Hippocampal formation (tissue), 2 donors: ENCODE measurements around the gene WWC2.

ENCODE experiments used
- DNase-seq, 2 donors: peaks; one replicate each; lab custom pipeline; 2025; lab: John Stamatoyannopoulos, UW

Gene WWC2

DNA sequence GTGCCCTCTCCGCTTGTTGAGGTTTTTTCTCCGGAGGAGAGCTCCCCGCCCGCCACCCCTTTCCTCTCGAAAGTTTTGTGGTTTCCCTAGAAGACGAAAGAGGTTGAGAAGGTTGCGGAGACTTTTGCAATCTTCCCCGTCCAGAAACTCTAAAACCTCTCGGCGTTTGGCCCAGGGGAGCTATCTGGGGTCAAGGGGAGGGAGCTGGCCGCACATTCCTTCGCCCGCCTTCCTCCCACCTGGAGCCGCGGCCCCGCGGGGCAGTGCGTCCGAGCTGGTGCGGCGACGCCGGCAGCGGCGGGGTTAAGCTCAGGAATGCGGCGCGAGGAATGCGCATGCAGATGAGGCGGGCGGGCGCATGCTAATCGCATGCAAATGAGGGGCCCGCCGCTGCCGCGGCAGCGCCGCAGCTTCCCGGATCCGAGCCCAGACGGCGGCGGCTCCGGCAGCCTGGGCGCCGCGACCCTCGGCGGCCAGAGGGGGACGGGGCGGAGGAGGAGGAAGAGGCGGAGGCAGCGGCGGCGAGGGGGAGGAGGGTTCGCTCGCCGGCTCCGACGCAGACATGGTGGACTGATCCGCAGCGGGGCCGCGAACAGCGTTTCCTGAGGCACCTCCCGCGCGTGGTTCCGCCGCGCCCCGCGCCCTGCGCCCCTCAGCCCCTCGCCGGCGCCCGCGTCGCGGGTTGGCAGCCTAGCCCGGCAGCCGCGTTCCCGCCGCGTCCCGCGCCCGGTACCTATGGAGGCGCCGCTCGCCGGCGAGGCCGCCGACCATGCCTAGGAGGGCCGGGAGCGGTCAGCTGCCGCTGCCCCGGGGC, at the start of gene WWC2:
WWC2 (plus strand) TSS at position 535 of the 814 bp plus-strand sequence; CDS start at position 770, 235 bp downstream.
- peak; percentile 69 to 72 for DNase-seq

DNA sequence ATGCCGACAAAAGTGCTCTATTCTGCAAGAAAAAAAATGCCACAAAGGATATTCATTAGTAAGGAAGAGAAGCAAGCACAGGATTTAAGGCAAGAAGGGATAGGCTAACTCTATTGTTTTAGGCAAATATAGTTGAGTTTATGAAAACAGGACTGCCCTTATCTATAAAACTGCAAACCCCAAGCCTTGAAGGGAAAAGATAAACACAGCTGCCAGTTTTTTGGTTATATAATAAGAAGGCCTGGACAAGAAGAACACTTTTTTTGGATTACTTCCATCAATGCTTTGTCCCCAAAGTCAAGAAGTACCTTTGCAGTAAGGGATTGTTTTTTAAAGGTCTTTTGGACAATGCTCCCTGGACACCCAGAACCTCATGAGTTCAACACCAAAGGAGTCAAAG, 45.4 kb upstream of the WWC2 start:
- DNase-seq, result no peak

DNA sequence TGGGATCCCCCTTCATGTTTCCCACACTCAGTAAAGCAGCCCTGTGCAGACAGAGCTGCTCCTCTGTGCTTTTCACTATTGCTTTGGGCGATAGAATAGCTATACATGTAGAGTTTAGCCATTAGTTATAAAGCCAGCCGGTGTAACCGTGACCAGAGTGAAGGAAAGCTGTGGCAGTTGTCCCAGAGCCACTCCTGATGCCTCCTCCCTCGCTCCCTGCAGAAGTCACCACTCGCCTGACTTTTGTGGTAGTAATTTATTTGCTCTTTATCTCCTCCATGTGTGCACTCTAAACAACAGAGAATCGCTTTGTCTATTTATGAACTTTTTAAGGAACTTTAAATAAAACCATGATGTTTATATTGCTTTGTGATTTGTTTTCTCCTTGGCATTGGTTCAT, 41.8 kb upstream of the WWC2 start:
- DNase-seq, result no peak

DNA sequence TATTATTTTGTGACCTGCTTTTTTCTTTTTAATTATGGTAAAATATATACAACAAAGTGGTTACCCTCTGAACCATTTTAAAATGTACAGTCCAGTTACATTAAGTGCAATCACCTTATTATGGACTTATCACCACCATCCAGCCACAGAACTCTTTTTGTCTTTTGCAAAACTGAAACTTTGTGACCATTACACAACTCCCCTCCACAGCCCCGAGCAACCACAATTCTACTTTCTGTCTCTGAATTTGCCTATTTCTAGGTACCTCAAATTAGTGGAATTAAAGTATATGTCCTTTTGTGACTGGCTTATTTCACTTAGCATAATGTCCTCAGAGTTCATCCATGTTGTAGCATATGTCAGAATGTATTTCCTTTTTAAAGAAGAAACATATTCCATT, 39.3 kb upstream of the WWC2 start:
- no peak for DNase-seq

DNA sequence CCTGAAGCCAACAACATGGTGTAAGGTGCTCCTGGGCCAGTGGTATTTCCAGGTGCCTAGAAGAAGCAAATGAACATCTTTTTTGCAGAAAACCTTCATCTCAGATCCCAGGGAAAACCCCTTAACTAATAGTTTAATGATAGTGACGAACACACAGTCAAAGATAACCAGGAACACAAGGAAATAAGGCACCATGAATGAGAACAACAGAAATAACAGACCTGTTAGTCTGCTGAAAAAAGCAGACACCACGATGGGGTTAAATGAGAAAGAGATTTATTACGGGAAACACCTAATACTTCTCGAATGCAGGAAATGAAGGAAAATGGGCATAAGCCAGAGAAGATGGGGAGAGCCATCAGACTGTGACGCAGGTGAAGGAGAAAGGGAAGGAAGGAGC, 30.6 kb upstream of the WWC2 start:
- no peak for DNase-seq

DNA sequence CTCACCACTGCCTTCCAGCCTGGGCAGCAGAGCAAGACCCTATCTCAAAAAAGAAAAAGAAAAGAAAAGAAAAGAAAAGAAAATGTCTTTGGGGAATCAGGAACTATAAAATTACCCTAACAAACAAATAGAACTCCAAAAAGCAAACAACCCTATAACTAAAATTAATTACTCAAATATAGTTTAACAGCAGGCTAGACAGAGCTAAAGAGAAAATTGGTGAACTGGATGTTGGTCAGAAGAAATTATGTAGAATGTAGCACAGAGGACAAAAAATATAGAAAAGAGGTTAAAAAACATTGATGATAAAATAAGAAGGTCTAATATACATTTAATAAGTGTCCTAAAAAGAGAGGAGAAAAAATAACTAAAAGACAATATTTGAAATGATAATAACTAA, 27.8 kb upstream of the WWC2 start:
- DNase-seq, result no peak

DNA sequence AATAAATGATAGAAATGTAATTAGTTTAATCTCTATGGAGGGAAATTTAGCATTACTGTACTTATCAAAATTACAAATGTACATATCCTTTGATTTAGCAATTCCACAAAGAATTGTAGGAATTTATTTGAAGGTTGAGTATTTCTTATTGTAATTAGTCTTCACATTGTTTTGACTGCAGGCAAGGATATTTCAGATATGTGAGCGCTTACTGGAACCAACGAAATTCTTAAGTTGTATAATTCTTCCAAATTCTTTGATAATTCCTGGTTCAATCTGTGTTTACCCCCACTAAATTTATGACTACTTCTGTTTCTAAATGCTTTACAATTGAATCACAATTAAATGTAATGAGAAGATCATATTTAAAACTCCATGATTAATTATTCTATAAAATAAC, 26.9 kb upstream of the WWC2 start:
- DNase-seq, result no peak

DNA sequence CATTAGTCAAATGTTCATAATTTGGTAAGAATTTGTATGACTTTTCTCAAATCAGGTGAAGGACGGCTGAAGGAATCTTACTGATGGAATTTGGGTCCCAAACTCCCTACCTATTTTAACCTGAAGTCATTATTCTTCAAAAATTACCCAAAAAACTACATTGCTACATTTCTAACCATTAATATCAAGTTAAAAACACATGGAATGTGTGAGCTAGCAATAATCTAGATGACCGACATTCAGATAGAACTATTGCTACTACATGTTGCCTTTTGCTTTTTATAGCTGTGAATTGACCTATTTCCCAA, 25.3 kb upstream of the WWC2 start:
- DNase-seq, result no peak

DNA sequence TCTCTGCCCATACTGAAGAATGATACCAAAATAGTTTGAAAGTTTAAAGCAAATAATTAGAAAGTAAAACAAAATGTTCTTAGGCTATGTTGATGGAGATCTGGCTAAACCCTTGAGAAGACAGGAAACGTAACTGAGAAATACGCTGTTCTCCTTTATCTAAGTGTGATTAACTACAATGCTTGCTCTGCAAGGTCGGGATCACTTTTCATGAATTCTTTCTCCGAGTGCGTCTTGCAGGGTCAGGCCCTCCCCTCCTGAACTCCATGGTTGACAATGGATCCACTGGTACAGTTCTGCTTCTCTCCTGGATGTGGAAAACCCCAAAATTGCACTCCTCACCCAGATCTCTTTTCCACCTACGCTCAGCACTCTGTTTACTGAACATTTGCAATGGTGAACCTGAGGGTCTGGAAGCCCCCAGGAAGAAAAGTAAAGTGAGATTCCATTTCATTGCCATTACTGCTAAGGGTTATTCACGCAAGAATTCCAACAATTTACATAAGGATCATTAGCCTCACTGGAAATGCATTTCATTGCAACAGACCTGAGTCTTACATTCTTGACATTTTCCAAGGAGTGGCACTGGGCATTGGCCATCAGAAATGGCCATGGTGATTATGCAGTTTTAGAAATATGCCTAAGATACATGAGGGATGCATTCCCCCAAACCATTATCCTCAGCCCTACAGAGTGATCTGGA, 24.6 kb upstream of the WWC2 start:
- DNase-seq, result no peak

DNA sequence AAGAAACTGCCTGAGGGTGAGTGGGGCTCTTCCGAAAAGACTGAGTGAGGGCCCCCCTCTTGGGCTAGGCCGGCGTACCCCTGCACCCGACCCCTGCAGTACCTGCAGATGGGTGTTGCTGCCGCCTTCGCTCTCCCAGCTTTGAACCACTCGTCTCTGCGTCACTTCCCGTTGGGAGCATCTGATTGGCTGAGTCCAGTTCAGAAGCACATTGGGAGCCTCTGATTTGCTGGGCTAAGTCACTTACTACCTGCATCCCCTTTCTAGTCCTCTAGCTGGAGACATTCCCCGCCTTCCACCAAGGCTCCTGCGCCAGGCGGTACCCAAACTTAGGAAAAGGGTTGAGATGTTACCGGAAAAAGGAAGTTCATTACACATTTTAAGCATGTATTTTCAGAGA, 20.4 kb upstream of the WWC2 start:
- DNase-seq, result no peak

DNA sequence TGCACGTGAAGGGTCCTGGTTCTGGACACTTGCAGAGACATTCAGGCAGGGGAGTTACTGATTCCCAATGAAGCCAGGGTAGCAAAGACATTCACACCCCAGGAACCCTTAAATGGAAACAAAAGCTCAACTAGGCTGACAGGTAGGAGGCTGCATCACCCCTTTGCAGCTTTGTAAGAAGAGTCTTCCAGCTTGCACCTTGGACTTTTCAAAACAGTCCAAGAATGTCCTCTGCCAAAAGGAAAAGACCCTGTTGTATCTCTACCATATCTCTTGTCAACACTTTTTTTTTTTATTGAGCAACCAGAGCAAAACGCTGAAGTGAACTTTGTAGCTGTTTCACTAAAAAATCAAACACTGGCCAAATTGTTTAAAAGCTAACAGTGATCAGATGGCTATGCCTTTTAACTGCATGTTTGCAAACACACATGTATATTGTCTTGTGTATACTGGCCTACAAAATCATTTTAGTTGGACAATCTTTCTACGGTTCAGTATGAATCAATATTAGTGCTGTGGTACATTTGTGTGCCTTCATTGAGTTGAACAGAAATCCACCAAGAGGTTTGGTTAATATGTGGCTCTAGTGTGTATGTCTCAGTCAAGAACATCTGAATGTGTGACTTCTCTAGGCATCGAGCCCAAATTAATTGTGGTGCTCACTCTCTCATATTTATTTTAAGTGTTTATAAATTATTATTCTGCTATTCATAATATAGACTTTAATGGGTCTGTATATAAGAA, 18.5 kb upstream of the WWC2 start:
- no peak for DNase-seq

DNA sequence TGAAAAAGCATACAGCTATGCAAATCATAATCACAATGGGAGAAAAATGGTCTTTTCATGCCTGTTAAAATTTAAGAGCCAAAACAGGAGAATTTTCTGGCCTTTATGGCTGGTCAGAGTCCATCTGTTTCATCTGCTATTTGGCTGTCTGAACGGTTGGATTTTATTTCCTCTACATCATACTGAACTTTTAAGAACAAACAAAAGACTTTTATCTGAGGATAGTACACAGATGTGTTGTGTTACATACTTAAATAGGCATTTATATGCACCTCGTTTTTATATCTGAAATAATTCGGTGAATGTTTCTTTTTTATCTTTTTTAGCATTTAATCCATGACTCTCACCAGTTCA, 18.0 kb upstream of the WWC2 start:
- no peak for DNase-seq

DNA sequence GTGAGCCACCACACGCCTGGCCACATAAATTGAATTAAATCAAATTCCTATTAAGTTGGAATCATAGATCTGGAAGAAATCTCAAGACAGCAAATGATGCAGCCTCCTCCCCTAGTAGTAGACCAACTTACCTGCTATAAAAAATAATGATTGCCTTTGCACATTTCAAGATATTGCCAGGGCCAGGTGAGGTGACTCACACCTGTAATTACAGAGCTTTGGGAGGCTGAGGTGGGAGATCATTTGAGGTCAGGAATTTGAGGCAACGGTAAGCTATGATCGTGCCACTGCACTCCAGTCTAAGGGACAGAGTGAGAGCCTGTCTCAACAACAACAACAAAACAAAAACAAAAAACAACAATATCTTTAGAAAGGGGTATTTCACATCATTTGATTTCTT, 17.0 kb upstream of the WWC2 start:
- DNase-seq, result no peak

DNA sequence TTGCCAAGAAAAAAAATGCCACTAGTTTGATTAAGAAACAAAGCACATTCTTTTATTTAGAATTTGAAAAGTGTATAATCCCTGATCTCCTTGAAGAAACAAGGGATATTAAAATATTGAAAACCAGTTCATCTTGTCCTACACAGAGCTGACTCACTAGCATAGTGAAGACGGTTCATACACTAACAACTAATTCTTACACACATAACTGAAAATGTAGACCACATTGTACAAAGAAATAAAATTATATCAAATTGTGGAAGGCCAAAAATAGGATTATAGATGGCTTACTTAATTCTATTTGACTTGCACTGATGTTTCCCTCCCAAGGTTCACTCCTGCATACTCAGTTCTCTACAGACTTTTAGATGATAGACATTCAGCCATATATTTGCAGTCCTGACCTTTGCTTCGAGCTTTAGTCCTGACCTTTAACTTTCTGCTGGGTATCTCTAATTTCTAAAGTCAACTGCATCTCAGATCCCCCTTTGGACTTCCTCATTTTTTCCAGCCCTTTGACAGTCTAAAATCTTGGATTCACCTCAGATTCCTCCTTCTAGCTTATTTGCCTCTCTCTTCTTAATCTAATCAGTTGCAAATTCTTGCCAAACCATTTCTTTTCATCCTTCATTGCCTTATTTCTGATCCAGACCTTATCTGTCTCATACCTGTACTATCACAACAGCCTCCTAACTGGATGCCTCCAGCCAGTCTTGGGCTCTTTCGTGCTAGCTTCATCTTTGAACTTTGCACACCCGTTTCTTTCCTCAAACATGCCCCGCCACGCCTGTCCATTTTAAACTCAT, 4.5 kb upstream of the WWC2 start:
- DNase-seq, result no peak

DNA sequence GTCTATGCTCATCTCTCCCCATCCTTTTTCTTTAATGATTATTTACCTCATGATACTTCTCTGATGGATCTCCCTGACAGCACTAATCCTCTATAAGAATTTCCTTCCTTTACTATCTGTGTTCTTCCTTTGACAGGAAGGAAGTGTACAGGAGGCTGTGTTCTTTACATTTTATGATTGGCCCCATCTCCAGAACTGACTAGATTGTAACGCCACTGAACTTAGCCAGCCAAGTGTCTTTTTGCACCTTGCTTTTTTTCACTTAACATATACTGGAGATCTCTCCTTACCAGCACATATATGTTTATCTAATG, 3.9 kb upstream of the WWC2 start:
- no peak for DNase-seq

DNA sequence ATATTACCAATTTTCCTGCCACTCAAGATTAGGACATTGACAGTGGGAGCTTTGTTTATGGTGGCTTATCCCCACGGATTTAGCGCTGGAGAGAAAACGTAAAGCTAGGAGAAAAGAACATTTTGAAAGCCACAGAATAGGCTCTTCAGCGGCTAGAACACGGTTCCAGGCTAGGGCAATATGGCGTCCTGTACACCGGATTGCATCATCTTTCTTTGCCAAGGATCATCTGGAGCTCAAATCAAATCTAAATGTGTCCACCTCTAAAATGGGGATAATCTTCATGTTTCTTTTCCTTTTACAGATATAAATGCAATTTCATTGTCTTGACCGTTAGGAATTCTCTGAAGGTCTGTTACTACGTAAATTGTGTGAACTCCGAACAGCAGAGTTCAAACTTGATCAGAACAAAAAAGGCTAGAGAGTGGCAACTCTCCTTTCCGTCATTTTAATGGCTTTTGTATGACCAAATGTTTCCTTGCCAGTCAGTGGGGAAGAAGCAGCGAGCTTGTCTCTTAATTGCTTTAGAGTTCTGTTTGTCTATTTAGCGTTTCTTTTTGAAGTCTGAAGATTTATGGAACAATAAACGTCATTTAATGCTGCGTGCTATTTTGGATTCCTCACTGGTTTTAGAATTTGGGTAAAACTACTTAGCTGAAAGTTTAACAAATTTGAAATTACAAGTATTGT, 2.6 kb upstream of the WWC2 start:
- no peak for DNase-seq

DNA sequence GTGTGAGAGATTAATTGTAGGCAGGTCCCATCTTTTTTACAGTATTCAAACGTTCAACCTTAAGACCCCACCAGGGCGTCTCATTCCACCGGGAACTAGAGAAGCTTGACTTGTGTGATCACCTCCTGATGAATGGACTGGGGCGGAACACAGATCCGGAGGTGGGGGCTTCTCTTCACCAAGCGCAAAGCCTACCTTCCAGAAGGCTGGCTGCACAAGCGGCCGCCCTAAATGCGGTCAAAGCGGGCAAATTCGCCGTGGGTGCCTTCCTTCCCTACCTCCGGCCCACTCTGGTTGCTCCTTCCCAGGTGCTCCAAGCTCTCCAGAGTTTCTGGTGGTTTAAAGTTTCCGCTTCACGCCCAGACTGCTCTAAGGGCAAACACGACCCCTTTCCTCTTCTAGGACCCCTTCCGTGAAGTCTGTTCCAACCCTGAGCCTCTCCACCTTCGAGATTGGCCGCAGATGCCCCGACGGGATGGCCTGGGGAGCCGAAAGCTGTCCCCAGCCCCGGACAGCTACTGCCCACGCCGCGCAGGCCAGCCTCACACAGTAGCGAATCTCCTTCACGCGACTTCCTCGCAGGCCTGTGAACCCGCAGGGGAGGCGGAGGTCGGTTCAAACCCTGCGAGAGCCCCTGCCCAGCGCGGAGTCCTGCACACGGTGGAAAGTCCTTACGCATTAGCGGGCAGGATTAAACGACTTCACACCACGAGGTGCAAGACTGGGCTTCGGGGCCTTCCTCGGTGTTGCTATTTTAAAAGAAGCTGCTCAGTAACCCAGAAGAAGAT, 1.6 kb upstream of the WWC2 start:
- no peak for DNase-seq

DNA sequence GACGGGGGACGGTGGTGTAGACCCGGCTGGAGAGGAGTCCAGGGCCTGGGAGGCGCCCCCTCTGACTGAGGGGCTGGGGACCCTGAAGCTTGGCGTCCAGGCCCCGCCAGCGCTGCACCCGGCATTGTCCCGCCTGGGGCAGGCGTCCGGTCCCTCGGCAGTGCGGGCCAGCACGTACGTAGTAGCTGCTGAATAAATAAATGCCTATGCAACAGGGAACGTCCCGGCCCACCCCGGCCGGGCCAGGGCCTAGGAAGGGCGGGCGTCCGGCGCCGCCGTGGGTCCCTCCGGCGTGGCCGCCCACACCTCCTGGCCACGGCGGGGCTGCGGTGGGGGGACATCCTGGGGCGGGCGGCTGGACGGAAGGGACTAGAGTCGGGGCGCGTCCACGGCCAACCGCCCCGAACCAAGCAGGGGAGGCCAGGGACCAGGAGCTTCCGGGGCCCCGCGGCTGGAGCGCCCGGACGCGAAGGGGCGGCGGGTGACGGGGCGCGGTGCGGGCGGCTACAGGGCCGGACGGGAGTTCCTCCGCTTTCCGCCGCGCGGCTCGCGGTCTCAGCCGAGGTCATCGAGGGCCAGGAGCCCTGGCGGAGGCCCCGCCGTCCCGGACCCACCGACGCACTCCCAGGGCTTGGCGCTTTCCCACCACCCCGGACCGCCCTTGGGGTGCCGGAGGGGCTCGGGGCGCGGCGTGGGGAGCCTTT, 886 bp upstream of the WWC2 start:
- DNase-seq, result peak in 1 of 2 donors; percentile 29

DNA sequence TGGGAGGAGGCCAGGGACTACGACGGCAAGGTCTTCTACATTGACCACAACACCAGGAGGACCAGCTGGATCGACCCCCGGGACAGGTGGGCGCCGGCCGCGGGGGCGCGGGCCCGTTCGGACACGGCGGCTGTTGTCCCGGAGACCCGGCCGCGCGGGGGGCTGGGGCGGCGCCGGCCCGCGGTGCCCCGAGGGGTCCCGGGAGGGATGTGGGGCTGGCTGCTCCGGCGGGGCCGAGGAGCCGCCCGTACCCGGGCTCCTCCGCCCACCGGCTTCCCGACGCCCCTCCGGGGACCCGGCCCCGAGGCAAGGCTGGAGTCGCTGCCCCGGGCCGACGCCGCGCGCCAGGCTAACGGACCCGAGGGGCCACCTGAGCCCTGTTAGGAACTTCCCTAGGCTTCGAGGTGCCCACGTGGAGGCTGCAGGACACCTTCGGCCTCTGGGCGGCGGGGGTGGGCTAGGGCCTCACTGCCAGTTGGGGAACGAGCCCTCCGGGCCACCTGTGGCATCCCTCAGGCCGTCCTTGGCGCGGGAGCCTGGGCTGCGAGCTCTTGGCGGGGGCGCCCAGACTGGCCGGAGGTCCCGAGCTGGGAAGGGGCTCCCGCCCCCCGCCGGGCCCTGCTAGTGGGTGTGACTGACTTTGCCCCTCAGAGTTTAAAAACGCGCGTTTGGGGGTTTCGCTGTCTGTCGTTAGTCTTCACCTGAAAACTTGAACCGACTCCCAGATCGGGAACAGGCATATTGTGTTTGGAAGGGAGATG, 660 bp downstream of the WWC2 start:
- DNase-seq, result no peak

DNA sequence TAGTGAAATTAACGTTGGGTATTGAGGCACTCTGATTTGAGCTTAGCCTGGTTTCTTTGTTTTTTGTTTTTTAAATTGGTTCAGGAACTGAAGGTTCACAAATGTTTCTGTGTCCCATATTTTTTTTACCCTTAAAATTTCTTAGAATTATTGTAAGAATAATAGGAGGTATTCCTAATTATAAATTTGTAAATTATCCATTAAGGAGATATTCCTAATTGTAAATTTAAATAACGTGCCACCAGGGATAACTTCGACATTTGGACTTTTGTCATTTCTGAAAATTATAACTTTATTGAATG, 1.2 kb downstream of the WWC2 start:
- DNase-seq, result no peak
